ENCODE data around the gene ZNF117.
A peak's percentile ranks its signal among the peaks of the same experiment; 100 is the strongest.
"Not testable (repeated sequence)": the region's sequence is repeated elsewhere in the genome, so short reads cannot be mapped to it uniquely, and the experiment has no call there.

The ZNF117 gene

GRCh38 chr7:64990936-64991335 lies at the start of gene ZNF117:
TSS of gene ZNF117 (minus strand) at chr7:64991036.
- no peak for DNase-seq

- DNase-seq: peak; percentile 42 to 51
Measured at GRCh38 chr7:65038767-65039166, 47.9 kb upstream of the ZNF117 start.

- DNase-seq: peak; percentile 95 to 96
Measured at GRCh38 chr7:65037740-65038688, 47.2 kb upstream of the ZNF117 start.

GRCh38 chr7:65036526-65036925 lies 45.7 kb upstream of the ZNF117 start:
- DNase-seq: not testable (repeated sequence)

GRCh38 chr7:65035469-65035868 lies 44.6 kb upstream of the ZNF117 start:
- not testable (repeated sequence) for DNase-seq

- DNase-seq: not testable (repeated sequence)
Measured at GRCh38 chr7:65034120-65034782, 43.4 kb upstream of the ZNF117 start.

- not testable (repeated sequence) for DNase-seq
Measured at GRCh38 chr7:65033391-65033790, 42.6 kb upstream of the ZNF117 start.

GRCh38 chr7:65025023-65025422 lies 34.2 kb upstream of the ZNF117 start:
- not testable (repeated sequence) for DNase-seq

- not testable (repeated sequence) for DNase-seq
Measured at GRCh38 chr7:65020978-65021377, 30.1 kb upstream of the ZNF117 start.

- not testable (repeated sequence) for DNase-seq
Measured at GRCh38 chr7:65009881-65010280, 19.0 kb upstream of the ZNF117 start.

- not testable (repeated sequence) for DNase-seq
Measured at GRCh38 chr7:65009394-65009793, 18.6 kb upstream of the ZNF117 start.

- peak in 1 of 2 experiments; percentile 23 for DNase-seq
Measured at GRCh38 chr7:65007036-65007435, 16.2 kb upstream of the ZNF117 start.

GRCh38 chr7:65006094-65006992 lies 15.5 kb upstream of the ZNF117 start, which contains the start of gene ERV3-1:
TSS of gene ERV3-1 (minus strand) at chr7:65006687. CDS start at chr7:64993026, 13,661 bp downstream.
- DNase-seq: peak; percentile 89 to 92

- DNase-seq: no peak
Measured at GRCh38 chr7:65004575-65004974, 13.7 kb upstream of the ZNF117 start.

- no peak for DNase-seq
Measured at GRCh38 chr7:65002972-65003585, 12.2 kb upstream of the ZNF117 start.

- no peak for DNase-seq
Measured at GRCh38 chr7:65001291-65001814, 10.5 kb upstream of the ZNF117 start.

GRCh38 chr7:64999165-65000004 lies 8.5 kb upstream of the ZNF117 start:
- no peak for DNase-seq

- DNase-seq: no peak
Measured at GRCh38 chr7:64998865-64999164, 8.0 kb upstream of the ZNF117 start.

GRCh38 chr7:64997927-64998391 lies 7.1 kb upstream of the ZNF117 start:
- no peak for DNase-seq

GRCh38 chr7:64997164-64997908 lies 6.5 kb upstream of the ZNF117 start:
- no peak for DNase-seq

Data from activated T-cell treated with anti-CD3 and anti-CD28 coated beads, Interleukin-2, amount 50 U/mL, for 48 hours (primary cell).